OCI-LY7 (cell line): ENCODE measurements around the gene CYP2E1.

Source experiments
- CTCF ChIP-seq: fragments of 200-600 bp; sonication (generic); conservative IDR thresholded peaks from 2 replicates; pipeline ENCODE4 v1.5.1; 2014; ENCODE audit warnings: mild to moderate bottlenecking, antibody characterized with exemption, low read length, moderate library complexity, mixed read lengths
- EZH2phosphoT487 ChIP-seq: fragments of 200-600 bp; sonication (generic); IDR thresholded peaks from 2 replicates; pipeline ENCODE4 v1.6.1; 2018; ENCODE audit warnings: low read depth, borderline replicate concordance, mild to moderate bottlenecking, mixed run types, antibody characterized with exemption, low read length, moderate library complexity, mixed read lengths

GRCh38 chr10:133484818-133485217, 42.3 kb upstream of the CYP2E1 start:
- TF ChIP-seq CTCF (no peak), EZH2phosphoT487 (no peak)
